DND-41 (cell line): ENCODE results near the gene DENND1A.

Experiments used
- CTCF ChIP-seq: IDR thresholded peaks from 2 replicates; pipeline ENCODE4 v1.5.1; 2012; ENCODE audit warnings: borderline replicate concordance, low read length, moderate library complexity, mild to moderate bottlenecking; ENCODE audit not compliant: poor library complexity, severe bottlenecking; ENCODE audit errors: extremely low read depth
- EZH2 ChIP-seq: IDR thresholded peaks from 3 replicates; pipeline ENCODE4 v1.6.1; 2012; ENCODE audit warnings: borderline replicate concordance, low read depth, mild to moderate bottlenecking, moderate library complexity, low read length, inconsistent platforms; ENCODE audit not compliant: severe bottlenecking

- TF ChIP-seq EZH2 (no peak), CTCF (no peak)
Observed at GRCh38 chr9:123660691-123661466, 269.0 kb downstream of the DENND1A start.
